Lower leg skin (tissue), 4 donors: ENCODE measurements around the gene OOSP4B. TPM values are rescaled to one million over a fixed set of nuclear protein-coding genes. Genes with fewer than 3 reads are reported as not detected.
"Not testable (repeated sequence)": the region's sequence is repeated elsewhere in the genome, so short reads cannot be mapped to it uniquely, and the experiment has no call there.

ENCODE experiments used
- DNase-seq, 2 donors: peaks; one replicate each; pipeline ENCODE4 v3.0.0-alpha.2; 2019; ENCODE audit warnings: low spot score in 2 of 2
- H3K4me3 ChIP-seq: fragments of 200-600 bp; sonication (generic); 2 replicates; pipeline ENCODE4 v1.5.1; 2017; ENCODE audit warnings: mild to moderate bottlenecking, low read depth; ENCODE audit not compliant: poor library complexity, severe bottlenecking
- CTCF ChIP-seq, 3 donors: fragments of 450-650 bp; IDR thresholded peaks; one replicate each; pipeline ENCODE4 v1.5.1; 2016; ENCODE audit warnings: antibody characterized with exemption in 3 of 3, mild to moderate bottlenecking in 3 of 3, moderate library complexity in 2 of 3
- POLR2A ChIP-seq, 2 donors: fragments of 450-650 bp; IDR thresholded peaks; one replicate each; pipeline ENCODE4 v1.6.1; 2016 to 2017; ENCODE audit warnings: antibody characterized with exemption in 2 of 2, mild to moderate bottlenecking in 1 of 2, moderate library complexity in 1 of 2
- WGBS, 2 donors: methylation state at CpG; one replicate each; pipeline ENCODE4 v1.1.5; 2018; 5-methylcytosine and 5-hydroxymethylcytosine counted together
- intact Hi-C: fragments of 100-400 bp; cut with DNase I; formaldehyde crosslinking; loops from one replicate; pipeline ENCODE4 v1.15.0; 2023; ENCODE audit warnings: low total_unique reads
- total RNA-seq, 4 donors: library from RNA; depleted of rRNA; stranded (reverse); fragments of >200 nt; gene quantifications; one replicate each; pipeline ENCODE4 v1.1.0, GENCODE V29; 2016

Gene OOSP4B
- total RNA-seq, 4 donors from 2014 or later = not detected

- TF ChIP-seq POLR2A (IDR thresholded peaks at IDR 0.05) (no peak), CTCF (IDR thresholded peaks at IDR 0.05) (no peak)
- DNase-seq = no peak
- 30 to 36% methylated on average over 2 of the region's 2 CpGs for WGBS, 2 donors
- intact Hi-C loops = no loop called here
- H3K4me3 ChIP-seq = no peak overlapping the region
Measured at GRCh38 chr11:60069450-60069849, 52.5 kb downstream of the OOSP4B start.

- DNase-seq, H3K4me3 ChIP-seq, intact Hi-C loops: not testable (repeated sequence)
- 81 to 86% methylated on average over 6 of the region's 6 CpGs for WGBS, 2 donors
Measured at GRCh38 chr11:60071644-60072043, 54.7 kb downstream of the OOSP4B start.

DNA sequence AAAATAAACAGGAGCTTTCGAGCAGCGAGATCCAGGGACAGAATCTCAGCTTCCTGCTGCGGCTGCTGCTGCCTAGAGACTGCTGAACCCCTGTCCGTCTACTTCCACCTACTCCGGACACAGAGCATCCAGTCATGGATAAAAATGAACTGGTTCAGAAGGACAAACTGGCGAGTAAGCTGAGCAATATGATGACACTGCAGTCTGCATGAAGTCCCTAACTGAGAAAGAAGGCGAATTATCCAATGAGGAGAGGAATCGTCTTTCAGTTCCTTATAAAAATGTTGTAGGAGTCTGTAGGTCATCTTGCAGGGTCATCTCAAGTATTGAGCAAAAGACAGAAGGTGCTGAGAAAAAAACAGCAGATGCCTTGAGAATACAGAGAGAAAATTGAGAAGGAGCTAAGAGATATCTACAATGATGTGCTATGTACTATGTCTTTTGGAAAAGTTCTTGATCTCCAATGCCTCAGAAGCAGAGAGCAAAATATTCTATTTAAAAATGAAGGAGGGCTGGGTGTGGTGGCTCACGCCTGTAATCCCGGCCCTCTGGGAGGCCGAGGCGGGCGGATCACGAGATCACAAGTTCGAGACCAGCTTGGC is 60.3 kb downstream of the OOSP4B start:
- WGBS, 2 donors = 75 to 78% methylated on average over 15 of the region's 15 CpGs
- no peak for DNase-seq
- no peak overlapping the region for H3K4me3 ChIP-seq
- TF ChIP-seq POLR2A (IDR thresholded peaks at IDR 0.05) (no peak), CTCF (IDR thresholded peaks at IDR 0.05) (no peak)
- intact Hi-C loops = no loop called here

DNA sequence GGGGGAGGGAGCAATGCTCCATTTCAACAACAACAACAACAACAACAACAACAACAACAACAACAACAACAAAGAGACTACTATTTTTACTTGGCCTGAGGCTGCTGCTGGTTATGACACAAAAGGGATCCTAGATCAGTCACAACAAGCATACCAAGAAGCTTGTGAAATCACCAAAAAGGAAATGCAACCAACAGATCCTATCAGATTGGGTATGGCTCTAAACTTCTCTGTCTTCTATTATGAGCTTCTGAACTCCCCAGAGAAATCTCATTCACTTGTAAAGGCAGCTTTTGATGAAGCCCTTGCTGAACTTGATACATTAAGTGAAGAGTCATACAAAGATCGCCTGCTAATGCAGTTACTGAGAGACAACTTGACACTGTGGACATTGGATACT is 61.0 kb downstream of the OOSP4B start:
- intact Hi-C loops = no loop called here
- TF ChIP-seq POLR2A (IDR thresholded peaks at IDR 0.05) (no peak), CTCF (IDR thresholded peaks at IDR 0.05) (no peak)
- H3K4me3 ChIP-seq = no peak overlapping the region
- 81 to 82% methylated on average over 1 of the region's 1 CpG for whole genome bisulfite sequencing, 2 donors
- DNase-seq = no peak

DNA sequence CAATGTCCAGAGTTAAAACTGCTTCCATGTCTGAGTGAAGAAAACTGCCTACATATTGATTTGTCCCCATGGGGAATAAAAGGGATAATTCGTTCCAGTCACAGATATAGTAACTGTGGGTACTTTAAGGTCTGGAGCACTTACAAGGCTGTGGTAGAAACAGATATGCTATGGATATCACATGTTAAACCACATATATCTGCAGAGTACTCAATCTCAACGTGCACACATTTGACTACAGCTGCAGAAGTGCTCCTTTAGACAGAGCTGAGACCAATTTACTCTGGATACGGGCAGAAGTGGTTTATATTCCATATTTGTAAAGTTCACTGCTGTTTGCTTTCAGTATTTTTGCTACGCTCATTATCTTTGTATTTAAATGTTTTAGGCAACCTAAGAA is 61.8 kb downstream of the OOSP4B start:
- DNase-seq = no peak
- 64 to 67% methylated on average over 4 of the region's 4 CpGs for WGBS, 2 donors
- intact Hi-C loops = no loop called here
- H3K4me3 ChIP-seq = no peak overlapping the region
- TF ChIP-seq CTCF (IDR thresholded peaks at IDR 0.05) (no peak), POLR2A (IDR thresholded peaks at IDR 0.05) (no peak)

DNA sequence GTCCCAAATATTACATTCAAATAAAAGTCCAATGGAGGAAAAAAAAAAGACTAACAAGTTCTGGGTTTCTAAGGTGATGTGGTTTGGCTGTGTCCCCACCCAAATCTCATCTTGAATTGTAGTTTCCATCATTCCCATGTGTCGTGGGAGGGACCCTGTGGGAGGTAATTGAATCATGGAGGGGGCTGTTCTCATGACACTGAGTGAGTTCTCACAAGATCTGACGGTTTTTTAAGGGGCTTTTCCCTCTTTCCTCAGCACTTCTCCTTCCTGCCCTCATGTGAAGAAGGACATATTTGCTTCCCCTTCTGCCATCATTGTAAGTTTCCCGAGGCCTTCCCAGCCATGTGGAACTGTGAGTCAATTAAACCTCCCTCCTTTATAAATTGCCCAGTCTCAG is 63.6 kb downstream of the OOSP4B start:
- 51 to 71% methylated on average over 3 of the region's 3 CpGs for WGBS, 2 donors
- no peak for DNase-seq
- intact Hi-C loops = no loop called here
- no peak overlapping the region for H3K4me3 ChIP-seq
- TF ChIP-seq POLR2A (IDR thresholded peaks at IDR 0.05) (no peak), CTCF (IDR thresholded peaks at IDR 0.05) (no peak)

Other genes starting within 250 kb of the OOSP4B start
- gene MRPL16, start 206.4 kb upstream of the OOSP4B start, total RNA-seq = 10 to 100 TPM; 21.4 to 35.6 (median 28.8) TPM
- gene CBLIF, start 171.7 kb upstream of the OOSP4B start, total RNA-seq = not detected
- gene TCN1, start 150.7 kb upstream of the OOSP4B start, total RNA-seq = 1 to 10 TPM in 3 of 4 donors, under 1 TPM in 1; 0.84 to 4.2 (median 1.5) TPM
- not detected for gene OOSP3, start 138.4 kb upstream of the OOSP4B start, total RNA-seq
- not detected for gene OOSP1, start 78.7 kb upstream of the OOSP4B start, total RNA-seq
- gene OOSP4A, start 53.1 kb upstream of the OOSP4B start, total RNA-seq = not detected
- not detected for gene OOSP2, start 23.2 kb downstream of the OOSP4B start, total RNA-seq
- gene MS4A3, start 39.5 kb downstream of the OOSP4B start, total RNA-seq = not detected
- 1 to 10 TPM in 1 of 4 donors, under 1 TPM in 3; 0.13 to 1.8 (median 0.32) TPM for gene MS4A2, start 71.5 kb downstream of the OOSP4B start, total RNA-seq
- 10 to 100 TPM in 3 of 4 donors, 1 to 10 TPM in 1; 4.1 to 22.2 (median 15.0) TPM for gene MS4A6A, start 165.9 kb downstream of the OOSP4B start, total RNA-seq
- 1 to 10 TPM in 3 of 4 donors, under 1 TPM in 1; 0.25 to 1.6 (median 1.4) TPM for gene MS4A4E, start 226.0 kb downstream of the OOSP4B start, total RNA-seq